KBM-7 (cell line): ENCODE data around the gene UBE2QL1.

Experiments
- DNase-seq: peaks from one replicate; pipeline ENCODE4 v3.0.0-alpha.2; 2015
- in situ Hi-C: fragments of 300-500 bp; cut with MboI; formaldehyde crosslinking; loops from 2 replicates; pipeline ENCODE4 v1.14.3; 2020; ENCODE audit warnings: low sequenced_read_pairs, low pct_unique_long_range_greater_than_20kb, mixed read lengths

Gene UBE2QL1

DNA sequence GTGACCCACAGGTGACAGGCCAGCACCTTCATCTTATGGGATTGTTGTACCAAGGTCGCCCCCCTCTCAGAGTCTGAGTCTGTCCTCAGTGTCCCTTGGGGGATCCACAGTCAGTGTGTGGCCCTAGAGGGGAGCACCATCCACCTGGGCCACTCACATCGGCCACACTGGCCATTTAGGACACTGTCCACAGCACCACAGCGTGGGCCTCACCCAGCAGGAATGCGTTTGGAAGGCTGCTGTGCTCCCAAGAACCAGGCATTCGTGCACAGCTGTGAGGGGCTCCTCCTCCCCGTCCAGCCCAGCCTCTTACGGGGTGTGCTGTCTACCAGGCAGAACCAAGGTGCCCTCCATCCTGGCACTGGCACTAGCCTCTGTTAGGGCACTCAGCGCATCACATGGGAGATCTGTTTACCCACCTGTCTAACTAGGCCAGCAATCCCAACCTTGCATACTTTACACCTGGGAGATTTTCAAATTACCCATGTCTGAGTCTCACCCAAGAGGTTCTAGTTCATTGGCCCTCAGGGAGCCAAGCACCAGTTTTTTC lies 24.5 kb upstream of the UBE2QL1 start:
- in situ Hi-C loops, result no loop called here
- no peak for DNase-seq

DNA sequence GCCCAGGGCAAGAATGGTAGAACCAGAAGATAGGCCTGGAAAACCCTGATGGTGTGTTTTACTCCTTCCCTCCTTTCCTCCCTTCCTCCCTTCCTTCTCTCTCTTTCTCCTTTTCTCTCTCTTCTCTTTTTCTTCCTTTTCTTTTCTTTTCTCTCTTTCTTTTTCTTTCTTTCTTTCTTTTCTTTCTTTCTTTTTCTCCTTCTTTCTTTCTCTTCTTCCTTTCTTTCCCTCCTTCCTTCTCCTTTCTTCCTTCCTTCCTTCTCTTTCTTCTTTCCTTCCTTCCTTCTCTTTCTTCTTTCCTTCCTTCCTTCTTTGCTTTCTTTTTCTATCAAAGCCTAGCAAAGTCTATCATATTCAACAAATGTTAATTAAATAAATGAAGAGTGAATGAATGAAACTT lies 24.0 kb upstream of the UBE2QL1 start:
- in situ Hi-C loops, result no loop called here
- DNase-seq, result no peak

DNA sequence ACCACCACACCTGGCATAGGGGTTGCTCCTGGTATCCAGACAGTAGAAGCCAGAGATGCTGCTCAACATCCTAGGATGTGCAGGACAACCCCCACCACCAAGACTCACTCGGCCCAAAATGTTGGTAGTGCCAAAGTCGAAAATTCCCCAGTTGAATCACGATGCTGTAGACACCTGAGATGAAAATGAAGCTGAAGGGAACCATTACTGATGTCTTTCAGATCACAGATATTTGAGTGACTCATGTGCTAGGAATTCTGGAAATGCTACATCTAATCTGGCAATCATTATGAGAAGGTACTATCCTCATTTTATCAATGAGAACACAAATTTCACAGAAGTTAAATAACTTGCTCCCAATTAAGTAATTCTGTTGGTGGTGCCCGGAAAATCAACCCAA lies 21.0 kb upstream of the UBE2QL1 start:
- in situ Hi-C loops, result no loop called here
- no peak for DNase-seq

DNA sequence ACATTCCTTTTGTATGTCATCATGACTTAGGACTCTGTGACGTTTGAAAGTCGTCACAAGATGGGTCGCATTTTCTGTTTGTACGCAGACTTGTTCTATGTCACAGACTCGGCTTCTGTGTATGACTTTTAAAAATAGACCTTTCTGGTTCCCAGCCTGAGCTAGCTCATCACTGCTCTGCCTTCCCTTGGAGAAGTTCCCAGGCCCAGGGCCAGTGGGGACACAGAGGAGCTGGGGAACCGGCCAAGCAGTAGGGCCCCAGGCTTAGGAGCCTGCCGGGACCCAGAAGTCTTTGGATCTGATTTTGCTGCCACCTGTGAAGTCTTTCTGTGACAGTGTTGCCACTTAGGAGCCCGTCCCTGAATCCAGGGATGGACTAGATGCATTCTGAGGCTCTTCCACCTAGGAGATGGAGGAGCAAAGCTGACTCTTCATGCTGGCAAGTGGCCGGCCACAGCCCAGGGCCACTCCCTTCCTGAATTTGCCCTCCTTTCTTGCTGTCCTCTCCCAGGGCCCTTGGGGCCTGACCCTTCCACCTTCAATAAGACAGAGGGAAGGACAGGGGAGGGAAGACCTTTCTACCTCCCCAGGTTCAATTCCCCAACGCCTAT lies 18.1 kb upstream of the UBE2QL1 start:
- no peak for DNase-seq
- in situ Hi-C loops, result no loop called here

DNA sequence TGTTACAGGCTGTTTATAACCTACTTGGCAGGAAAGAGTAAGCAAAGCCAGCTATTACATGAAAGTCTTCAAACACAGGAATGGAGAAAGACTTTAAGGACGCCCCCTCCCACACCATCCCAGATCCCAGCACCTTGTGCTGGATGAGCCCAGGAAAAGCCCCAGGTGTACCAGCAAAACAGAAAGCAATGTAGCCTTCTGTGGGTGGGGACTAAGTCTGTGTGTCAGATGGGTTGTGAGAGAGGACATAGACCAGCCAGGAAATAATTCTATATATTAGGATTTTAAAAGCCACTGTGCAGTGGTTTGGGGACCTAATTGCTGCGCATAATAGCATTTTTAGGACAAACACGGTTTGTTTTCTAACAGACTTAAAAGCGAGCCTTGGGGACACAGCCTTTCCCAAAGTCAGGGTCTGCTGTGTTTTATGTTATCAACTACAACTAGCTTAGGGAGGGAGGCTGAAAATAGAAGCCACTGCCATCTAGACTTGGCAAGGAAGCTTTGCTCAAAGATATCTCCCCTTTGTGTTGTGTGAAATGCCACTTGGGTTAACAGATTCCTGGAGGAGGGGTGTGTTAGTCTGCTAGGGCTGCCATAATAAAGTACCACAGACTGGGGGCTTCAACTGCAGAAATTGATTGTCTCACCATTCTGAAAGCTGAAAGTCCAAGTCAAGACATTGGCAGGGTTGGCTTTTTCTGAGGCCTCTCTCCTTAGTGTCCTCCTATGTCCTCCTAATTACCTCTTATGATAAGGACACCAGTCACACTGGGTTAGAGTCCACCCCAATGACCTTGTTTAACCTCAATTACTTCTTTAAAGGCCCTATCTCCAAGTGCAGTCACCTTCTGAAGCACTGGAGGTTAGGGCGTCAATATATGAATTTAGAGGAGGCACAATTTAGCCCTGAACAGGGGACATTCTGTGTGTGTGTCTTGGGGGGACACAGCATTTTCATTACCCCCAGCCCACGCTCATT lies 17.2 kb upstream of the UBE2QL1 start:
- in situ Hi-C loops, result no loop called here
- no peak for DNase-seq

DNA sequence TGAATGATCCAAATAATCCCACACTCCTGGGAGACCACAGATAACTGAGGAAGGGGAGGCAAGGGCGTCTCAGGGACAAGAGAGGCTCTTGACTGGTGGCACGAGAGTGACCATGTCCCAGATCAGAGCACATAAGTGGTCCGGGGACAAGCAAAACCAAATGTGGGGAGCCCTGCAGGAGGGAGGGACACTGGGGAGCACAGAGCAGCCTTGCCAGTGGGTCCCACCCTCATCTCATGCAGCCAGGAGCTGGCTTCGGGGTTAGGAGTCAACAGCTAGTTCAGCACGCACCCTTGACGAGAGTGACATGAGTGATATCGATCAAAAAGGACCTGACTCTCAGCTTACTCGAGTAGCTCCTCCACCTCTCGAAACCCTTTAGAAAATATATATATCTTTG lies 16.5 kb upstream of the UBE2QL1 start:
- DNase-seq, result no peak
- in situ Hi-C loops, result no loop called here

DNA sequence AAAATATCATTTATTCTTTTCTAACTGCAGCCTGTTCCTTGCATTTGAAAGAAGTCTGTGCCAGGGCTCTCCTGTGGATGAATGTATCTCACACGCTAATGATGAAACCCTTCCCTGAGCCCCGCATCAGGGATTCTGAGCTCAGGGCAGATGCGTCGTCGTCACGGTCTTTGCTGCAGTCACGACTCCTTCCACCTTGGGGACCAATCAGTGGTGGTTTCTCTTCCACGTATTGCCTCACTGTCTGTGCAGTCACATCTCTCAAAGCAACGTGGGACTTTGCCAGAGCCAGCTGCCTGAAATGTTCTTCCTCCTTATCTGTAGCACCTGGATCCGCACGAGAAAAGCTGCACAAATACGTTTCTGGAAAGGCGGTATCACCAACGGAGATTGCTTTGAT lies 13.9 kb upstream of the UBE2QL1 start:
- in situ Hi-C loops, result no loop called here
- no peak for DNase-seq

DNA sequence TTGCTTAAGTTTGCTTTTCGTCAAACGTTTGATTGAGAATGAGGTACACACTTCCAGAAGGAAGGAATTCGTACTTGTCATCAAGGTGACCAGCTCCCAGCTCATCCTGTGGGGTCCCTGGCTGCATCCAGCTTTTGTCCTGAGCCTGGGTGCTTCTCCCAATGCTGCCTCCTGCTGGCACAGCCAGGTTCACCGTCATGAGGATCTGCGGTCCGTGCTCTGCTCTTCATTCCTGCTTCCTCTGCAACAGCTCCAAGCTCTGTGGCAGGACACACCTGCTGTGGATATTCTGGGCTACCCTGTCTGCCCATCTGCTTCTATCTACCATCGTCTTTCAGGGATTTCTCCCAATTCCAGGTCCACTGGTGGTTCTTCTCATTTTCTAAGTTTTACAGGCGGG lies 13.3 kb upstream of the UBE2QL1 start:
- in situ Hi-C loops, result no loop called here
- DNase-seq, result peak; percentile 26

DNA sequence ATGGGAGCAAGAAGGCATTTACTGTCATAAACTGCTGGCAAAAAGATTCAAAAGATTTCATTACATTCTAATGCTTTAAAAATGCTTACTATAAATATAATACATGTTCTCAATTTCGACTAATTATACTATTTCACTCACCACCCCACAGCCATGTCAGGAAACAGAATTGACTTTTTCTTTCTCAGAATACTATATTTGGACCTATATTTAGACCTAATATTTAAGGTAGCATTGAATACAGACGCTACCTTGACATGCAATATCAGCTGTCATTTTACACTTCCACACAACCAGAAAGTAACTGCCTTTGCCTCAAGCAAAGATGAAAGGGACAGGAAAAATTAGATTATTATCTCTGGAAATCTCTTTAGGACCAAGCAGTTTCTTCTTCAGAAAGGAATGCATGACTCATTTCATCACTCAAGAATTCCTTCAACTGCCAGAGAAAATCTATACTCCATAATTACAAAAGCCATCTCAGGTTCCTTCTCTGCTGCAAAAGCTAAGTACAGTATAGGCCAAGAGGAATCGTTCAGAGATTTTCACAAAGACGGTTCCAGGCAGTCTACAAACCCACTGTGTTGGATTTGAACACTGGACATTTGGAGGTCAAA lies 11.8 kb upstream of the UBE2QL1 start:
- DNase-seq, result no peak
- in situ Hi-C loops, result no loop called here

DNA sequence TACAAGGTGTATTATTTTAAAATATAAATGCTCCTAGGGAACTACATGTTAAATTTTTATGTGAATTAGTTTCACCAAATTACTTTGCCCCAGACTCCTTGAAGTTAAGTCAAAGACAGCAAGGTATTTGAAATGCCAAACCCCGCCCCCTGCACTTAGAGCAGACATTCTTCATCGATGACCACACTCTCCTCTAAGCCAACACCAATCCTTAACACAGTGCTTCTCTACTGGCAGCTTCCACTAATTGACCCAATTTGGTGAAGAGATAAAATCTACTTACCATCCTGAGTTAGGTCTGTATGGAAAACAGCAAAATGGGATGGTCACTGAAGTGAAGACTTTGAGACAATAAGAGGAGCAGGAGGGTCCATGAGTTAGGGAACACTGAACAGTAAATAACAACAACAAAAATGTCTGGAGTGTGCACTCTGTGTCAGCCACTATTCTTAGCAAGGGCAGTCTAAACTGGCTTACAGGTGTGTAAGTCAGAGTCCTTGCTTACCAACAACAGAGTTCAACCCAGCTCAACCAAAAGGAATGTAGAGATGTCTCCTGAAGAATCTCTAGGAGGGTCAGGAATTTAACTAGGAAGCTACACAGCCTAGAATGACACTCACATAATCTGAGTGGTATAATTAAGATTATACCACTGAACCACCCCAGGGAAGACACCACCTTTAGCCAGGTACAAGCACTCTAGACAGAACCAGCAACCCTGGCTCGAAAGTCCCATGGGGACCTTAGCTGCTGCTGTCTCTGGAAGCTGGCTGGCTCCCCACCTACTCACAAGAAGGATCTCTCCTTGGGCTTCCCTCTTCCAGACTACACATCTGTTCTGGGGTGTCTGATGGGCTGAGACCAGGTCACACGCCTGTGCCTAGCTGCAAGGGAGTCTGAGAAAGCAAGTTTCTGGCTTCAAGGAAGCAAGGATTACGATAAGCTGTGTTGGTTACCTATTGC lies 8.8 kb upstream of the UBE2QL1 start:
- DNase-seq, result no peak
- in situ Hi-C loops, result no loop called here

DNA sequence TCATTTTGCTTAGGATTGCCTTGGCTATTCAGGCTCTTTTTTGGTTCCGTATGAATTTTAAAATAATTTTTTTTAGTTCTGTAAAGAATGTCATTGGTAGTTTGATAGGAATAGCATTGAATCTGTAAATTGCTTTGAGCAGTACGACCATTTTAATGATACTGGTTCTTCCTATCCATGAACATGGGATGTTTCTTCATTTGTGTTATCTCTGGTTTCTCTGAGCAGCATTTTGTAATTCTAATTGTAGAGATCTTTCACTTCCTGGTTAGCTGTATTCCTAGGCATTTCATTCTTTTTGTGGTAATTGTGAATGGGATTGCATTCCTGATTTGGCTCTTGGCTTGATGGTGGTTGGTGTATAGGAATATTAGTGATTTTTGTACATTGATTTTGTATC lies 6.3 kb upstream of the UBE2QL1 start:
- no peak for DNase-seq
- in situ Hi-C loops, result no loop called here

DNA sequence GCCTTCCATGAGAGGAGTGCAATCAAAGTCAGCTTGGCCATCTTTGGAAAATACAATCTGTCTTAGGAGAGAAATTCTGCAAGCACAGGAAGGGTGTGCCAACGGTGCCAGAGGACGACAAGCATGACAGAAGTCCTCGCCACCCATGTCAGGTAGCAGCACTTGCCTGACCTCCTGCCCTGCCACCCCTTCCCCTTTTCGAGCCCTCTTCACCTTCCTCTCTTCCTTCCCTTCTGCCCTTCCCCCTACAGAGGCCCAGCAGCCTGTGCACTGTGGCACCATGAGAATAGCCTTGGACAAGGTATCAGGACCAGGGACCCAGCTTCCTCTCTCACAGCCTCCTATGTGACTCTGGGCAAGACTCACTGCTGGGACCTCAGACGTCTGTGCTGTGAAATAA lies 5.3 kb upstream of the UBE2QL1 start:
- no peak for DNase-seq
- in situ Hi-C loops, result no loop called here

DNA sequence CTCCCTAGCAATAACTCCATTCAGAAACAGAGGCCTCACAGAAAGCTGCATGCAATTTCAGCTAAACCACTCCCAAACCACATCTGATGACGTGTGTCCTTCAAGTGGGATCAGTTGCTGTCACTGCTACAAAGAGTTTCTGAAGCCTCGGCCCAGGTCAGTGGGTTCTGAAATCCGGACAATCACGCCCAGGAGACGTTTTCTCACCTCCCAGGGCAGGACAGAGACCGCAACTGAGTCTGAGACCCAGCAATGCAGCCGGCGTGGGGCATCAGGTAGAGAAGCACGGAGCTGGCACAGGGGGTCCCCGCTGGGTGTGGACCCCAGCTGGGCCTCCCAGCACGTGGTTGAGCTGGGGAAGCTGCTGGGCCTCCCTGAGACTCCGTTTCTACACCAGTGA lies 2.6 kb upstream of the UBE2QL1 start:
- DNase-seq, result no peak
- in situ Hi-C loops, result no loop called here

DNA sequence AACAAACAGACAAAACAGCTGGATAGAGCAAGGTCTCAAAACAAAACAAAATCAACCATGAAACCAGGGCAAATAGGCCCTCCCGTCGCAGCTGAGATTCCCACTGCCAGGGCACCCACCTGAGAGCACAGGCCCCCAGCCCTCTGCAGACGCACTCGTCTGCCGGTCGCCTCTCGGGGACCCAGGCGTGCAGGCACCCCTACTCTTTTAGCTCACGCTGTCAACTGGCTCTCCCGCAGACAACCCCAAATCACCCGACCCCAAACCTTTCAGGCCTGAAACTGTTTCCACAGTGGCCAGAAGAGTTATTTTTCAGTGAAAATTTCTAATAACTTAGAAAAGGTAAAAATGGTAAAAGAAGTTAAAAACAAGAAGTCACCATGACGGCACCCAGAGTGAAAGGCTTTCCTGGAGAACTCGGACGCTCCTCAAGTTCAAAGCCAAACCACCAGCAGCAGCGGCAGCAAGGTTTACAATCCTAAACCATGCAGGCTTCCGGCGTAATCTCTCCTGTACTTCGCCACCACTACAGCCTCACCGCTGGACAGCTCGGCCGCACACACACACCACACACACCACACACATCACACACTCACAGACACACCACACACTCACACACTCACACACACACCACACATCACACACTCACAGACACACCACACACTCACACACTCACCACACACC lies 1.9 kb upstream of the UBE2QL1 start:
- peak; percentile 5 for DNase-seq
- in situ Hi-C loops, result no loop called here

DNA sequence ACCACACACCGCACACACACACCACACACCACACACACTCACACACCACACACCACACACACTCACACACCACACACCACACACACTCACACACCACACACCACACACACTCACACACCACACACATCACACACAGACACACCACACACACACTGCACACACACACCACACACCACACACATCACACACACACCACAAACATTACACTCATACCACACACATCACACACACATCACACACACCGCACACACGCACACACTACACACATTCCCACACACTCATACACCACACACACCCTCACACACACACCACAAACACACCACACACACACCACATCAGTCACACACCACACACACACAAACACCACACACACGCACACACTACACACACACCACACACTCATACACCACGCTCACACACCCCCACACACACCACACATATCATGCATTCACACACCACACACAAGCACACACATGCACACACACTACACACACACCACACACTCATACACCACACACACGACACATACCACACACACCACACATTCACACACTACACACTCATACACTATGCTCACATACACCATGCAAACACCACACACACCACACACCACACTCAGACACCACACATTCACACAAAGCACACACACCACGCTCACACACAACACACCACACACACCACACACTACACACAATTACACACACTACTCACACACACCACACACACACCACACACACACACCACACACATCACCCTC lies 1.1 kb upstream of the UBE2QL1 start:
- DNase-seq, result no peak
- in situ Hi-C loops, result no loop called here

DNA sequence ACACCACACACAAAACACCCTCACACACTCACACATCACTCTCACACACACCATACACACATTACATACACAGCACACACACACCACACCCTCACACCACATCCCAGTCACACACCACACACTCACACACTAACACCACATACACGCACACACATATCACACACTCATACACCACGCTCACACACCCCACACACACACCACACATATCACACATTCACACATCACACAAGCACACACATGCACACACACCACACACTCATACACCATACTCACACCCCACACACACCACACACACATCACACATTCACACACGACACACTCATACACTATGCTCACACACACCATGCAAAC lies 543 bp upstream of the UBE2QL1 start:
- in situ Hi-C loops, result no loop called here

DNA sequence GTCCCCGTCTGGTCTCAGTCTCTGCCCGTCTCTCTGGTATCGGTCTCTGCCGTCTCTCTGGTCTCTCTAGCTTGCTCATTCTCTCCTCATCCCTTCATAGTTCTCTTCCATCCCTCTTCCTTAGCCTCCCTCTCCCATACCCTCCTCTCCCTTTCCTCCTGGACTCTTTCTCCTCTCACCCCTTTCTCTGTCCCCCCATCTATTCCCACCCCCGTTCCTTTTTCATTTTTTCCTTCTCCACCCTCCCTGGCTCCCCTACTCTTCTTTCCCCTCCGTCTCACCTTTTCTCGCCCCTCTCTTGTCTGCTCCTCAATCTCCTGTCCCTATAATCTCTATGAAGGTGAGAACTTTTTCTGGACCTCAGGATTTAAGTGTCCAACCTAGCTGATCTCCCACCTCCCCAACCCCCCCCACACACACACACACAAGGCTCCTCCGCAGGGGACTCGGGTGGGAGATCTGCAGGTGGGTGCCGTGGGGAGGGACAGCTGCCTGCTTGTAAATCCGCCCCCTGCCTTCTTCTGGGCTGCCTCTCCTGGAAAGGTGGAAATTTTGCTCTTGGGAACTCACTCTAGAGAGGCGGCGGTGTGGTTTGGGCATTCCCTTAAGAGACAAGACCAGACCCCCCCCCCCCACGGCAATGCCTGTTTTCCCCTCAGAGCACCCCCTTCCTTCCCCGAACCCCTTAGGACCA lies 953 bp downstream of the UBE2QL1 start:
- in situ Hi-C loops, result no loop called here
- no peak for DNase-seq

More for the DNA sequence above, 543 bp upstream of the UBE2QL1 start:
- DNase-seq, result no peak
